B cell (primary cell): ENCODE data around the gene ASCL2. TPM values are rescaled to one million over a fixed set of nuclear protein-coding genes. Genes with fewer than 3 reads are reported as not detected.

Source experiments
- ATAC-seq: fragments of 200-7000 bp; cut with Tn5 transposase; one replicate; pipeline ENCODE4 v1.10.0; 2021; ENCODE audit warnings: low read depth, mild to moderate bottlenecking, moderate number of reproducible peaks, moderate library complexity
- CTCF ChIA-PET: fragments of 350-600 bp; sonication (Branson Sonifier 250); formaldehyde crosslinking; loops from one replicate; lab custom pipeline; 2021; ENCODE audit warnings: antibody characterized with exemption, inconsistent platforms; lab: Charles Lee
- POLR2A ChIA-PET: fragments of 350-600 bp; sonication (Branson Sonifier 250); formaldehyde crosslinking; loops from one replicate; lab custom pipeline; 2021; ENCODE audit warnings: antibody characterized with exemption; lab: Charles Lee
- DNase-seq: peaks from one replicate; pipeline ENCODE4 v3.0.0; 2013
- H2AFZ ChIP-seq: 2 replicates; pipeline ENCODE4 v1.6.1; 2012; ENCODE audit warnings: mild to moderate bottlenecking, low read depth, low read length; ENCODE audit not compliant: insufficient read depth, poor library complexity, severe bottlenecking
- H3K27ac ChIP-seq, 2 donors: 1 replicate in 1 of 2; 2 replicates in 1 of 2; pipeline ENCODE4 v1.5.1; 2012 to 2013; ENCODE audit warnings: low read length in 2 of 2, mild to moderate bottlenecking in 2 of 2, moderate library complexity in 1 of 2
- H3K27me3 ChIP-seq, 4 experiments: fragments of 200-600 bp in 1 of 4; sonication (generic) in 1 of 4; replicated peaks in 1 of 4; 1 replicate in 2 of 4; 2 replicates in 2 of 4; pipeline versions ENCODE4 v1.6.1 to v1.7.0; 2013 to 2016; ENCODE audit warnings: low read length in 3 of 4, mild to moderate bottlenecking in 2 of 4, mixed read lengths in 1 of 4, moderate library complexity in 1 of 4; ENCODE audit not compliant: insufficient read depth in 4 of 4, control insufficient read depth in 3 of 4; ENCODE audit errors: control extremely low read depth in 1 of 4
- H3K36me3 ChIP-seq, 2 experiments: replicated peaks in 1 of 2; 1 replicate in 1 of 2; 2 replicates in 1 of 2; pipeline versions ENCODE4 v1.6.1 to v1.7.1; 2013; ENCODE audit warnings: low read length in 1 of 2; ENCODE audit not compliant: insufficient read depth in 2 of 2, control insufficient read depth in 1 of 2; ENCODE audit errors: control extremely low read depth in 1 of 2, extremely low read depth in 1 of 2
- H3K4me1 ChIP-seq, 2 donors: fragments of 200-600 bp in 1 of 2; sonication (generic) in 1 of 2; 1 replicate in 1 of 2; 2 replicates in 1 of 2; pipeline versions ENCODE4 v1.5.1 to v1.6.1; 2013 to 2017; ENCODE audit warnings: low read length in 2 of 2; ENCODE audit not compliant: control insufficient read depth in 2 of 2, insufficient read depth in 2 of 2
- H3K4me2 ChIP-seq: replicated peaks from 2 replicates; pipeline ENCODE3; 2012; ENCODE audit warnings: mild to moderate bottlenecking, low read depth, low read length; ENCODE audit not compliant: poor library complexity, severe bottlenecking
- H3K4me3 ChIP-seq, 5 experiments: fragments of 200-600 bp in 1 of 5; sonication (generic) in 1 of 5; 1 replicate in 3 of 5; 2 replicates in 2 of 5; pipeline versions ENCODE4 v1.5.1 to v1.7.0; 2011 to 2016; ENCODE audit warnings: low read length in 4 of 5, mild to moderate bottlenecking in 4 of 5, low read depth in 2 of 5, control low read depth in 1 of 5, moderate library complexity in 1 of 5; ENCODE audit not compliant: insufficient read depth in 1 of 5; ENCODE audit errors: control extremely low read depth in 1 of 5, extremely low read depth in 1 of 5
- H3K79me2 ChIP-seq: fragments of 200-600 bp; sonication (generic); one replicate; pipeline ENCODE4 v1.6.0; 2016; ENCODE audit warnings: low read length; ENCODE audit not compliant: control insufficient read depth, insufficient read depth
- H3K9ac ChIP-seq: fragments of 200-600 bp; sonication (generic); 2 replicates; pipeline ENCODE4 v1.6.1; 2017; ENCODE audit warnings: mild to moderate bottlenecking, low read length, moderate library complexity
- H3K9me3 ChIP-seq, 3 donors: one replicate each; pipeline versions ENCODE4 v1.6.1 to v1.7.1; 2013; ENCODE audit warnings: low read length in 2 of 3; ENCODE audit not compliant: control insufficient read depth in 2 of 3, insufficient read depth in 1 of 3; ENCODE audit errors: control extremely low read depth in 1 of 3
- H4K20me1 ChIP-seq: 2 replicates; pipeline ENCODE4 v1.6.0; 2012; ENCODE audit warnings: mild to moderate bottlenecking, low read length; ENCODE audit not compliant: insufficient read depth, control insufficient read depth, poor library complexity, severe bottlenecking
- H3K27ac Mint-ChIP-seq: one replicate; pipeline ENCODE4 v1.8.0; 2021; ENCODE audit warnings: mixed read lengths
- H3K27me3 Mint-ChIP-seq: one replicate; pipeline ENCODE4 v1.8.0; 2021; ENCODE audit warnings: mixed read lengths
- H3K4me1 Mint-ChIP-seq: one replicate; pipeline ENCODE4 v1.8.0; 2021; ENCODE audit warnings: mixed read lengths
- H3K4me3 Mint-ChIP-seq: one replicate; pipeline ENCODE4 v1.8.0; 2021; ENCODE audit warnings: mixed read lengths
- H3K9me3 Mint-ChIP-seq: one replicate; pipeline ENCODE4 v1.8.0; 2022; ENCODE audit warnings: mixed read lengths; ENCODE audit not compliant: insufficient read depth
- EZH2 ChIP-seq: IDR thresholded peaks from 2 replicates; pipeline ENCODE4 v1.6.1; 2012; ENCODE audit warnings: borderline replicate concordance, low read depth, mild to moderate bottlenecking, moderate library complexity, low read length; ENCODE audit not compliant: insufficient read depth, poor library complexity, severe bottlenecking
- WGBS: methylation state at CpG from one replicate; pipeline ENCODE4 v1.1.5; 2013; ENCODE audit warnings: missing lambda C conversion rate; ENCODE audit not compliant: insufficient coverage; 5-methylcytosine and 5-hydroxymethylcytosine counted together
- intact Hi-C: fragments of 100-400 bp; cut with micrococcal nuclease; formaldehyde crosslinking; loops from one replicate; pipeline ENCODE4 v1.10.0; 2022
- polyA plus RNA-seq: library from polyadenylated mRNA; depleted of rRNA; stranded (reverse); fragments of >200 nt; gene quantifications from 2 replicates; pipeline ENCODE4 v1.2.3, GENCODE V29; 2012
- total RNA-seq, 2 donors: library from RNA; stranded (reverse); fragments of 120-200 nt in 1 of 2; gene quantifications; 1 replicate in 1 of 2; 2 replicates in 1 of 2; pipeline versions ENCODE4 v1.2.3 to v1.2.4, GENCODE V29; 2013 to 2022
- TF ChIP-seq, protein P1 (sequence below): fragments of 200-600 bp; IDR thresholded peaks from one replicate; pipeline ENCODE4 v1.8.0; 2022; ENCODE audit warnings: antibody characterized with exemption, mild to moderate bottlenecking

ASCL2 gene
- total and polyA plus RNA-seq, 2 donors (not counting 1 experiment from before 2014, with no cell fraction given): 2.1 to 2.2 TPM

- Mint-ChIP-seq H3K4me3 (no peak overlapping the region), H3K9me3 (no peaks in the 10 kb centered on the region), H3K4me1 (no peaks in the 10 kb centered on the region), H3K27ac (no peak overlapping the region), H3K27me3 (peaks cover 9% of the 10 kb centered on the region)
- intact Hi-C loops: no loop called here
- Histone ChIP-seq H3K9ac (no peak overlapping the region), H3K79me2 (no peaks in the 10 kb centered on the region), H3K36me3 (no peaks in the 10 kb centered on the region), H4K20me1 (no peaks in the 10 kb centered on the region), H3K4me2 (no peak overlapping the region), H3K27me3 (peaks cover 0 to 6% (median 0%) of the 10 kb centered on the region in 4 experiments), H3K4me3 (no peak overlapping the region), H3K4me1 (no peaks in the 10 kb centered on the region), H3K27ac (no peak overlapping the region), H3K9me3 (peaks cover 0 to 5% (median 0%) of the 10 kb centered on the region in 3 donors), H2AFZ (no peak overlapping the region)
- CTCF ChIA-PET: no interaction called here
- no peak for DNase-seq
- POLR2A ChIA-PET: no interaction called here
- TF ChIP-seq EZH2: no peak
- TF ChIP-seq, protein P1, sequence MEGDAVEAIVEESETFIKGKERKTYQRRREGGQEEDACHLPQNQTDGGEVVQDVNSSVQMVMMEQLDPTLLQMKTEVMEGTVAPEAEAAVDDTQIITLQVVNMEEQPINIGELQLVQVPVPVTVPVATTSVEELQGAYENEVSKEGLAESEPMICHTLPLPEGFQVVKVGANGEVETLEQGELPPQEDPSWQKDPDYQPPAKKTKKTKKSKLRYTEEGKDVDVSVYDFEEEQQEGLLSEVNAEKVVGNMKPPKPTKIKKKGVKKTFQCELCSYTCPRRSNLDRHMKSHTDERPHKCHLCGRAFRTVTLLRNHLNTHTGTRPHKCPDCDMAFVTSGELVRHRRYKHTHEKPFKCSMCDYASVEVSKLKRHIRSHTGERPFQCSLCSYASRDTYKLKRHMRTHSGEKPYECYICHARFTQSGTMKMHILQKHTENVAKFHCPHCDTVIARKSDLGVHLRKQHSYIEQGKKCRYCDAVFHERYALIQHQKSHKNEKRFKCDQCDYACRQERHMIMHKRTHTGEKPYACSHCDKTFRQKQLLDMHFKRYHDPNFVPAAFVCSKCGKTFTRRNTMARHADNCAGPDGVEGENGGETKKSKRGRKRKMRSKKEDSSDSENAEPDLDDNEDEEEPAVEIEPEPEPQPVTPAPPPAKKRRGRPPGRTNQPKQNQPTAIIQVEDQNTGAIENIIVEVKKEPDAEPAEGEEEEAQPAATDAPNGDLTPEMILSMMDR: no peak
- WGBS: 80% methylated on average over 3 of the region's 8 CpGs
- ATAC-seq: no peak
Measured at GRCh38 chr11:2250485-2250884, 19.9 kb downstream of the ASCL2 start.

DNA sequence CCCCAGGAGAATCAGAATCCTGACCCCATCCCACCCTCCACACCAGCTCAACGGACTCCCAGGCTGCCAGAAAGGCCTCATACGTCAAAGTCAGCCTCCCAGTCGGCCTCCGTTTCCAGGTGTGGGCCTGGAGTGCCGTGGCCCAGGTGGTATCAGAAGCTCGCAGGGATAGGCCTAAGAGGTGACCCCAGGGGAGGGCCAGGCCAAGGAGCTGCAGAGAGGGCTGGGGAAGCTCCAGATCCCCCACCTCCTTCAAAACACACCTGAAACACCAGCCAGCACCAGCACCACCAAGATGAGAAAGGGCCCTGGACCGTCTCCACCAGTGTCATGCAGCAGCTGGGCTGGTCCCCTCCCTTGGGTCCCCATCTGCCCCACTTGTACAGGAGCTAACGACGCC, 20.3 kb downstream of the ASCL2 start:
- Histone ChIP-seq H3K79me2 (no peaks in the 10 kb centered on the region), H3K27ac (no peak overlapping the region), H3K36me3 (no peaks in the 10 kb centered on the region), H2AFZ (no peak overlapping the region), H3K4me3 (no peak overlapping the region), H4K20me1 (no peaks in the 10 kb centered on the region), H3K9me3 (peaks cover 0 to 5% (median 0%) of the 10 kb centered on the region in 3 donors), H3K4me2 (no peak overlapping the region), H3K4me1 (no peaks in the 10 kb centered on the region), H3K9ac (no peak overlapping the region), H3K27me3 (peaks cover 0 to 6% (median 0%) of the 10 kb centered on the region in 4 experiments)
- no peak for TF ChIP-seq EZH2
- TF ChIP-seq, protein P1: no peak
- Mint-ChIP-seq H3K4me3 (no peak overlapping the region), H3K27ac (no peak overlapping the region), H3K9me3 (no peaks in the 10 kb centered on the region), H3K27me3 (peaks cover 9% of the 10 kb centered on the region), H3K4me1 (no peaks in the 10 kb centered on the region)
- POLR2A ChIA-PET: no interaction called here
- 87% methylated on average over 8 of the region's 9 CpGs for WGBS
- intact Hi-C loops: no loop called here
- ATAC-seq (no peak), DNase-seq (no peak)
- CTCF ChIA-PET: no interaction called here
